Measurements from ENCODE around the gene FBXO28.

GRCh38 chr1:224138198-224138597 lies 24.3 kb downstream of the FBXO28 start:
- TF ChIP-seq CTCF (IDR thresholded peaks at IDR 0.05), result no peak
- TF ChIP-seq POLR2A (IDR thresholded peaks at IDR 0.05), result no peak
- TF ChIP-seq POLR2AphosphoS5 (IDR thresholded peaks at IDR 0.05), result no peak
- TF ChIP-seq EP300 (IDR thresholded peaks at IDR 0.05), result no peak

Data from stomach (tissue), 4 donors.